ENCODE measurements around the gene TPBGL.

TPBGL gene

GRCh38 chr11:75240311-75241035 lies at the start of gene TPBGL:
Gene TPBGL (plus strand): TSS chr11:75240774. CDS start chr11:75241050, 276 bp downstream.
- in situ Hi-C loops (cut with MboI; ENCODE audit: low sequenced_read_pairs) = loop anchor here (25.0 kb wide), 2 partner anchors 228 to 303 kb away; partner anchors contain the start of genes SPCS2 and XRRA1

DNA sequence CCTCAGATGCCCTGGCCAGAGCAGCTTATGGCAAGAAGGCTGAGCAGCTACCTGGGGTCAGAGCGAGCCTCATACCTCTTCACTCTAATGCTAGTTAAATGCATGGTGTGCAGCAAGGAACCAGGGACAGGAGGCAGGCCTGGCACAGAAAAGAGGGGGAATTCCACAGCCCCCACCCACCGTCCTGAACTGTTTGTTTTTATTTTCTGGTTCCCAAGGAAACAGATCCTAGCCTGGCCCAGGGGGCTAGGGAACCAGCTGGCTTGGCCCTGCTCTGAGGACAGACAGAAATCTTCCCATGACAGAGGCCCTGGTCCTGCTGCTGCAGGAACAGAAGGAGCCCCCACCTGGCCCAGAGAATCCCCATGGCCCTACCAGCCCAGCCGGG lies 49.2 kb upstream of the TPBGL start:
- in situ Hi-C loops (cut with MboI; ENCODE audit: low sequenced_read_pairs) = no loop called here

GRCh38 chr11:75193271-75193670 lies 47.3 kb upstream of the TPBGL start:
- in situ Hi-C loops (cut with MboI; ENCODE audit: low sequenced_read_pairs) = no loop called here

- in situ Hi-C loops (cut with MboI; ENCODE audit: low sequenced_read_pairs) = no loop called here
Measured at GRCh38 chr11:75193711-75194110, 46.9 kb upstream of the TPBGL start.

GRCh38 chr11:75194147-75194546 lies 46.4 kb upstream of the TPBGL start:
- in situ Hi-C loops (cut with MboI; ENCODE audit: low sequenced_read_pairs) = no loop called here

DNA sequence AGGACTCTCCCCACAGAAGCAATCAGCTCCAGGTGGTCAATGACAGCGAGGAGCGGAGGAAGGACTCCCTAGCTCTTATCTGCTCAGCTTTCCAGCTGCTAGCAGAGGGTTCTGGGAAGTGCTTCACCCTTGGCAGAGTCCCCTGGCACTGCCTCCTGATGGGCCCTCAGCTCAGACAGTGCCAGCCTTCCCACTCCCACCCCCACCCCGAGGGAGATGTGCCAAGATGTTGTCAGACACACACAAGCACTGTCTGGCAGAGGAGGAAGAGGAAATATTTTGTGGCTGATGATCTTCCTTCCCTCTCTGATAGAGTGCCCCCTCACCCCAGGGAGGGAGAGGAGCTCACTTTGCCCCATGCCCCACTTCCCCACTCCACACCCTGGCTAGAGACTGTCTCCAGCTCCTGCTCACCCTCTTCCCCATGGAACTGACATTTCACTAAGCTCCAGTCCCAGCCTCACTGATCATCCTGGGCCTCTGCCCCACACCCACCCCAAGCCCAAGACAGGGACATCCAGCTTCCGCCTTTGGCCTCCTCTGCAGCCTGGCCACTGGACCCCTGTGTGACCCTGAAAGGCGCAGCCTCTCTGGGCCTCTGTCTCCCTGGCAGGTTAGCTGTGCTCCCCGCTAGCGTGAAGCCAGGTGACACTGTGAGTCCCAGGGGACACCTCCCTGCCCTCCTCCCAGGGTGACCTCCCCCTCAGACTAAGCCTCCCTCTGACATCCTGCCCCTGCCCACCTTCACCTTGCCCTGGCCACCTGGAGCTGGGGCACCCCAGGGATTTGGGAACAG lies 45.2 kb upstream of the TPBGL start:
- in situ Hi-C loops (cut with MboI; ENCODE audit: low sequenced_read_pairs) = no loop called here

- in situ Hi-C loops (cut with MboI; ENCODE audit: low sequenced_read_pairs) = no loop called here
Measured at GRCh38 chr11:75196426-75196825, 44.1 kb upstream of the TPBGL start.

- in situ Hi-C loops (cut with MboI; ENCODE audit: low sequenced_read_pairs) = no loop called here
Measured at GRCh38 chr11:75197512-75198277, 42.9 kb upstream of the TPBGL start.

DNA sequence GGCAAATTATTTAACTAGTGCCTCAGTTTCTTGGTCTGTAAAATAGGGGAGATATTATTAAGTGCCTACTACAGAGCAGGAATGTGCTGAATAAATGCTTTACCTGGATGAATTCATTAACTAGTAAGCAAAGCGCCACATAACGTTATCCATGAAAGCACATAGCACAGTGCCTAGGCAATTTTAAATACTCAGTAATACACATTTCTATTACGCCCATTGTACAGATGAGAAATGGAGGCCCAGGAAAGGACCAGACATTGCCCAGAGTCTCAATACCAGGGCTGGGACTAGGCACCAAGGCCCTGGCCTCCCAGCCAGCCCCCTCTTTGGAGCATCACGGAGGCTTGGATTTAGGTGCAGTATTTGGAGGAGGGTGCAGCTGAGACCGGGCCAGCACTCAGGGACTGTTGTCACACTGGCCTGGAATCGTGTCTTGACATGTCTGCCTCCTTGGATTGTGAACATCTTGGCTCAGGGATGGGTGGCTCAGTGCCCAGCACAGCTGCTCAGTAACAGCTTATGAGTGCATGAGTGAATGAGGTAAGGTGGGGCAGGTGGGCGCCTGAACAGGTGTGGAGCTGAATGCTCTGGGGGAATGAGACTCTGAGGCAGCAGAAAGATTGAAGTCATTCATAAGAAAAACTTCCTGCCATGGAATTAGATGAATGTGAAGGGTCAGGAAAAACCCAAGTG lies 42.1 kb upstream of the TPBGL start:
- in situ Hi-C loops (cut with MboI; ENCODE audit: low sequenced_read_pairs) = no loop called here

GRCh38 chr11:75199412-75199955 lies 41.1 kb upstream of the TPBGL start:
- in situ Hi-C loops (cut with MboI; ENCODE audit: low sequenced_read_pairs) = no loop called here

DNA sequence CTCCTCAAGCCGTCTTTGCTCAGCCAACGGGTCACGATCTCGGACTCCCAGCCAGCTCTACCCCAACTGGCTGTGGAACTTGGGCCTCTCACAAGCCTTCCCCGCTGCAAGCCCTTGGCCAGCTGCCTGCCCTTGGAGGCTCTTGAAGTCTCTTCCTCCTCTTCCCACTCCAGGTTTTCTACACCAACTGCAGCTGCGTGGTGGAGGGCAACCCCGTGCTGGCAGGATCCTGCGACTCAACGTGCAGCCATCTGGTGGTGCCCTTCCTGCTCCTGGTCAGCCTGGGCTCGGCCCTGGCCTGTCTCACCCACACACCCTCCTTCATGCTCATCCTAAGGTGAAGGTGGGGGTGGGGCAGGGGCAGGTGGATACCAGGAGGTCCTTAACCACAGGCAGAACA lies 40.5 kb upstream of the TPBGL start:
- in situ Hi-C loops (cut with MboI; ENCODE audit: low sequenced_read_pairs) = loop anchor here (5.0 kb wide), 1 partner anchor 53 kb away; no protein-coding TSS in a partner anchor

- in situ Hi-C loops (cut with MboI; ENCODE audit: low sequenced_read_pairs) = loop anchor here (5.0 kb wide), 1 partner anchor 53 kb away; no protein-coding TSS in a partner anchor
Measured at GRCh38 chr11:75200531-75200930, 40.0 kb upstream of the TPBGL start.

- in situ Hi-C loops (cut with MboI; ENCODE audit: low sequenced_read_pairs) = loop anchor here (5.0 kb wide), 1 partner anchor 54 kb away; no protein-coding TSS in a partner anchor
Measured at GRCh38 chr11:75201771-75202170, 38.8 kb upstream of the TPBGL start.

- in situ Hi-C loops (cut with MboI; ENCODE audit: low sequenced_read_pairs) = loop anchor here (5.0 kb wide), 1 partner anchor 55 kb away; no protein-coding TSS in a partner anchor
Measured at GRCh38 chr11:75202195-75202594, 38.4 kb upstream of the TPBGL start.

DNA sequence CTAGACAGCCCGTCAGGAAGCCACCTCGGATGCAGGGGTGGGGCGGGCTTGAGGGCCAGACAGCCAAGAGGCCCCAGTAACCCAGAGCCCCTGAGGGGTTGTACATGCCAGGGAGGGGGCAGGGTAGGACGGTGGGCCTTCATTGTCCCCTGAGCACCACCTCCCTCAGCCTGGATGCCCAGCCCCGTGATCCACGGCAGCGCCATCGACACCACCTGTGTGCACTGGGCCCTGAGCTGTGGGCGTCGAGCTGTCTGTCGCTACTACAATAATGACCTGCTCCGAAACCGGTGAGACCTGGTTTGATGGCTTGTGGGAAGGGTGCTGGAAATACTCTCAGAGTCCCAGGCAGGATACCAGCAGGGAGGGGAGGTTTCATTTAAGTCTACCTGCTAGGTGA lies 37.4 kb upstream of the TPBGL start:
- in situ Hi-C loops (cut with MboI; ENCODE audit: low sequenced_read_pairs) = loop anchor here (5.0 kb wide), 1 partner anchor 56 kb away; no protein-coding TSS in a partner anchor

- in situ Hi-C loops (cut with MboI; ENCODE audit: low sequenced_read_pairs) = loop anchor here (5.0 kb wide), 1 partner anchor 56 kb away; no protein-coding TSS in a partner anchor
Measured at GRCh38 chr11:75203641-75204011, 36.9 kb upstream of the TPBGL start.

GRCh38 chr11:75204012-75204674 lies 36.4 kb upstream of the TPBGL start:
- in situ Hi-C loops (cut with MboI; ENCODE audit: low sequenced_read_pairs) = loop anchor here (5.0 kb wide), 1 partner anchor 57 kb away; no protein-coding TSS in a partner anchor

DNA sequence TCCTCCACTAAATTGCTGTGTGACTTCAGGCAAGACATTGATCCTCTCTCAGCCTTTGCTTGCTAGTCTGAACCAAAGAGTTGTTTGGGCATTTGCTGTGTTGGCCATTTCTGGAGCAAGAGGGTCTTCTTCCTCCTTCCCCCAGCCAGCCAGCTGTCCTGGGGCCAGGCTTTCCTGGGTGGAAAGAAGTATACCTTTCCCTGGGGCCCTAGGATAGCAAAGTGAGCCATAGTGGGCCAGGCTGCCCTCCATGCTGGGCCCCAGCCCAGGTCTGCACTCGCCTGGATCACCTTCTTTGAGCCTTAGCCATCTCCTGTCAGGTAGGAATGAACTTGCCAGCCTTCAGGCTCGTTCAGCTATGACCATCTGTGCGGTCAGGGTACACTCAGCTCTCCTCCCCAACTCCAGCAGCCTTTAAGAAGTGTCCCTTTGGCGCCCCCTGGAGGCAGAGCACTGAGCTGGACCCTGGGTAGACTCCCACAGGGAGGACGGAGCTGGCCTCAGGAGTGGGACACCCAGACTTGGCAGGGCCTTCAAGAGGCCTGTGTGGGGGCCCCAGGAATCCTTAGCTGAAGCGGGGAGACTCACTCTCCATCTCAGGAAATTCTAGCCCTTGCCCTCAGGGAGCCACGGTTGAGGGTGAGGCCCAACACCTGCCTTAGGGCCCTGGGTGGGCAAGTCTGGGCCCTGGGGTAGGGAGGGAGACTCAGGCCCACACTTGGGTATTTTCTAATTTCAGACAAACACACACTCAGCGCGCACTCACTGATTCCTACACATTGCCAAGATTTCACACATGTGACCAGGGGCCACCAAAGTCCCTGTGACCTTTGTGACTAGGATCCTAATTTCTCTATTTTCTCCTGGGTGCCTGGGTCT lies 35.6 kb upstream of the TPBGL start:
- in situ Hi-C loops (cut with MboI; ENCODE audit: low sequenced_read_pairs) = loop anchor here (5.0 kb wide), 1 partner anchor 58 kb away; no protein-coding TSS in a partner anchor
